22Rv1 (cell line): ENCODE measurements around the gene RNF39.

Experiments
- CTCF ChIP-seq: fragments of 450-650 bp; IDR thresholded peaks from 2 replicates; pipeline ENCODE4 v1.5.1; 2017; ENCODE audit warnings: mild to moderate bottlenecking
- ZFX ChIP-seq: fragments of 450-650 bp; IDR thresholded peaks from 2 replicates; pipeline ENCODE4 v1.6.1; 2017; ENCODE audit warnings: antibody characterized with exemption, borderline replicate concordance

DNA sequence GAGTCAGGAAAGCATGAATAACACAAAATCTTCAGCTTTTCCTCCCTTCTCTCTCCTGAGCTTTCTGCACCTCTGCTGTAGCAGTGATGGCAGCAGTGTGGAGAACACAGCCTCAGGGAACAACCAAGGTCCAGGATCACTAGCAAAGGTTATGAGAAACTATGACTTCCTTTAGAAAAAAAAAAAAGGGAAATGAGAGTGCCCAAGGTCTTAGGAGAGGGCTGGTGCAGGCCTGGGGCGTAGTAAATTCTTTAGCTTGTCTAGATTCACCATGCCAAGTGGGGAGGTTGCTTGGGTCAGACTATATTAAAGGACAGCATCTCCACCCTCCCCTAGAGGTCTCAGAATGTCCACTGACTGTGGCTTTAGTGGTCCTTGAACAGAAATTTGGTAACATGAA is 54.9 kb downstream of the RNF39 start:
- TF ChIP-seq CTCF (no peak), ZFX (no peak)
